GM18520 (cell line): ENCODE data around the gene ZIC4.
A peak's percentile ranks its signal among the peaks of the same experiment; 100 is the strongest.

Source experiments
- ATAC-seq: cut with Tn5 transposase; IDR thresholded peaks from one replicate; pipeline ENCODE4 v1.9.1; 2021; ENCODE audit not compliant: unreplicated experiment

The ZIC4 gene

GRCh38 chr3:147371771-147372340 lies 34.5 kb downstream of the ZIC4 start:
- ATAC-seq, result no peak

- ATAC-seq, result no peak
These were observed 35.2 kb downstream of the ZIC4 start for GRCh38 chr3:147371140-147371539.

GRCh38 chr3:147370349-147370748 lies 36.0 kb downstream of the ZIC4 start:
- ATAC-seq, result no peak

GRCh38 chr3:147369661-147370123 lies 36.7 kb downstream of the ZIC4 start:
- ATAC-seq, result no peak

- ATAC-seq, result no peak
These were observed 37.1 kb downstream of the ZIC4 start for GRCh38 chr3:147369231-147369630.

- no peak for ATAC-seq
These were observed 37.7 kb downstream of the ZIC4 start for GRCh38 chr3:147368561-147369221.

- no peak for ATAC-seq
These were observed 38.2 kb downstream of the ZIC4 start for GRCh38 chr3:147368151-147368550.

- no peak for ATAC-seq
These were observed 38.7 kb downstream of the ZIC4 start for GRCh38 chr3:147367676-147368075.

- ATAC-seq, result no peak
These were observed 40.9 kb downstream of the ZIC4 start for GRCh38 chr3:147365196-147366115.

GRCh38 chr3:147364771-147365170 lies 41.6 kb downstream of the ZIC4 start:
- ATAC-seq, result no peak

- peak; percentile 62 for ATAC-seq
These were observed 44.6 kb downstream of the ZIC4 start for GRCh38 chr3:147361454-147362420.

GRCh38 chr3:147360646-147361453 lies 45.5 kb downstream of the ZIC4 start:
- ATAC-seq, result peak; percentile 37

- ATAC-seq, result no peak
These were observed 46.3 kb downstream of the ZIC4 start for GRCh38 chr3:147360051-147360439.

GRCh38 chr3:147359177-147360050 lies 46.9 kb downstream of the ZIC4 start:
- ATAC-seq, result no peak

- no peak for ATAC-seq
These were observed 48.0 kb downstream of the ZIC4 start for GRCh38 chr3:147358144-147358992.

GRCh38 chr3:147356909-147357900 lies 49.1 kb downstream of the ZIC4 start:
- no peak for ATAC-seq
